ENCODE measurements around the gene UBL7. TPM values are rescaled to one million over a fixed set of nuclear protein-coding genes. Genes with fewer than 3 reads are reported as not detected.

Gene UBL7
- total and polyA plus RNA-seq, 3 experiments from 2014 or later, result 64.9 to 101 (median 67.7) TPM

DNA sequence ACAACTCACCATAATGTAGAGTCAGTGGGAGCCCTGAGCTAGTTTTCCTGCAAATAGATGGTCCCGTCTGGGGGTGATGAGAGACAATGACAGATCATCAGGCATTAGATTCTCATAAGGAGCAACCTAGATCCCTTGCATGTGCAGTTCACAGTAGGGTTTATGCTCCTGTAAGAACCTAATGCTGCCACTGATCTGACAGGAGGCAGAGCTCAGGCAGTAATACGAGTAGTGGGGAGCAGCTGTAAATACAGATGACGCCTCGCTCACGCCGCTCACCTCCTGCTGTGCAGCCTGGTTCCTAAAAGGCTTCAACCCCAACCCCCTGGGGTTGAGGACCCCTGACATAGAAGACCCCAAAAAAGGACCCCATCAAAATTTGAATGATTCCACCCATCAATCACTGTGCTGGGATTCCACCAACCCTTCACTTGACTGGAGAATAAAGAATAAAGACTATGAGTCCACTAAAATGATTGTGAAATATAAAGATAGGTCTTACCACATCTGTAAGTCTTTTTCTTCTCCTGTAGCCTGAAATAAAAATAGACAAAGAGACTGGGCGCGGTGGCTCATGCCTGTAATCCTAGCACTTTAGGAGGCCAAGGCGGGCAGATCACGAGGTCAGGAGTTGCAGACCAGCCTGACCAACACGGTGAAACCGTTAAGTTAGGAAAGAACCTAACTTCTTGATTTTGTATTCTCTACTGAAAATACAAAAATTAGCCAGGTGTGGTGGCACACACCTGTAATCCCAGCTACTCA, 9.9 kb upstream of the UBL7 start:
- Mint-ChIP-seq H3K27me3 (no peaks in the 10 kb centered on the region), H3K36me3 (peaks cover 0 to 62% (median 16%) of the 10 kb centered on the region in 3 donors), H3K27ac (no peak overlapping the region), H3K9me3 (no peaks in the 10 kb centered on the region), H3K4me3 (no peak overlapping the region), H3K4me1 (no peaks in the 10 kb centered on the region)
- ChIA-PET CTCF (interaction anchor here (0.7 kb wide), 1 partner anchor 13 kb away, joined by 4 read pairs; no protein-coding TSS in a partner anchor), POLR2A (no interaction called here)
- Histone ChIP-seq H3K27me3 (ENCODE audit: insufficient read depth, low read length, poor library complexity, severe bottlenecking) (no peaks in the 10 kb centered on the region), H3K9me3 (ENCODE audit: low read length) (no peaks in the 10 kb centered on the region), H3K4me3 (ENCODE audit: low read length) (no peak overlapping the region), H3K4me1 (ENCODE audit: insufficient read depth, low read length) (no peaks in the 10 kb centered on the region), H3K27ac (ENCODE audit: low read depth, low read length) (no peak overlapping the region), H3K36me3 (ENCODE audit: insufficient read depth, low read length) (no peaks in the 10 kb centered on the region)
- DNase-seq, result no peak

DNA sequence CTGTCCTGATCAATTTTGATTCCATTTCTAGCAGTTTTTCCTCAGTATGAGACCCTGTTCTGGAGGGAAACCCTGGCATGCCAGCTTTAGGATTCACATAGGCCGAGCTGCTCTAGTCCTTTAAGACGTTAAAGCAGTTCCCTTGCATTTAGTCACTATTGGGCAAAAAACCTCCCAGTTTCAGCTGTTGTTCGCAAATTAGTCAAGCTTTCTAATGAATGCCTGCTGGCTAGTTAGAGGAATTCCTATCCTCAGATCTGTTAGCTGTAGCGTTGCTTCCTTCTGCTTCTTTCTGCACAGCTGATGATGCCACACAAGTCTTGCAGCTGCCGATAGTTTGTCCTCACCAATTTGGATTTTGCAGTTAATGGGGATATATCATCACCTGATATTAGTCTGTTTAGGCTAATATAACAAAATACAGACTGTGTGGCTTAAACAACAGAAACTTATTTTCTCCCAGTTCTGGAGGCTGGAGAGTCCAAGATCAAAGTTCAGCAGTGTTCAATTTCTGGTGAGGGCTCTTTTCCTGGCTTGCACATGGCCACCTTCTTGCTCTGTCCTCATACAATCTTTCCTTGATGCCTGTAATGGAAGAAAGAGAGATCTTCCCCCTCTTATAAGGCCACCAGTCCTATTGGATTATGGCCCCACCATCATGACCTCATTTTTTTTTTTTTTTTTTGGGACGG, 7.5 kb upstream of the UBL7 start:
- no peak overlapping the region for H3K27ac ChIP-seq (ENCODE audit: low read depth, low read length)
- no peaks in the 10 kb centered on the region for H3K9me3 Mint-ChIP-seq
- H3K9me3 ChIP-seq (ENCODE audit: low read length), result no peaks in the 10 kb centered on the region
- no peak overlapping the region for H3K4me3 Mint-ChIP-seq
- no peaks in the 10 kb centered on the region for H3K36me3 ChIP-seq (ENCODE audit: insufficient read depth, low read length)
- no peak overlapping the region for H3K4me3 ChIP-seq (ENCODE audit: low read length)
- H3K36me3 Mint-ChIP-seq, result peaks cover 0 to 52% (median 11%) of the 10 kb centered on the region in 3 donors
- H3K4me1 ChIP-seq (ENCODE audit: insufficient read depth, low read length), result no peaks in the 10 kb centered on the region
- ChIA-PET POLR2A (no interaction called here), CTCF (interaction anchor here (0.7 kb wide), 1 partner anchor 12 kb away, joined by 3 read pairs; no protein-coding TSS in a partner anchor)
- no peak for DNase-seq
- peaks cover 8 to 19% (median 17%) of the 10 kb centered on the region in 3 donors for H3K4me1 Mint-ChIP-seq
- no peak overlapping the region for H3K27ac Mint-ChIP-seq
- no peaks in the 10 kb centered on the region for H3K27me3 ChIP-seq (ENCODE audit: insufficient read depth, low read length, poor library complexity, severe bottlenecking)
- no peaks in the 10 kb centered on the region for H3K27me3 Mint-ChIP-seq

GRCh38 chr15:74466570-74466969, 5.6 kb upstream of the UBL7 start:
- Mint-ChIP-seq H3K4me1 (peaks cover 22 to 38% (median 34%) of the 10 kb centered on the region in 3 donors), H3K9me3 (no peaks in the 10 kb centered on the region)

GRCh38 chr15:74464897-74465296, 3.9 kb upstream of the UBL7 start:
- Histone ChIP-seq H3K27me3 (ENCODE audit: insufficient read depth, low read length, poor library complexity, severe bottlenecking) (no peaks in the 10 kb centered on the region), H3K36me3 (ENCODE audit: insufficient read depth, low read length) (no peaks in the 10 kb centered on the region), H3K4me1 (ENCODE audit: insufficient read depth, low read length) (peaks cover 14% of the 10 kb centered on the region), H3K9me3 (ENCODE audit: low read length) (no peaks in the 10 kb centered on the region), H3K4me3 (ENCODE audit: low read length) (no peak overlapping the region), H3K27ac (ENCODE audit: low read depth, low read length) (no peak overlapping the region)
- Mint-ChIP-seq H3K9me3 (no peaks in the 10 kb centered on the region), H3K4me3 (peak overlapping the region in 1 of 7 donors; percentile 69), H3K4me1 (peaks cover 34 to 51% (median 47%) of the 10 kb centered on the region in 3 donors), H3K36me3 (peaks cover 0 to 39% (median 2%) of the 10 kb centered on the region in 3 donors), H3K27me3 (no peaks in the 10 kb centered on the region), H3K27ac (no peak overlapping the region)
- DNase-seq, result no peak
- ChIA-PET POLR2A (no interaction called here), CTCF (no interaction called here)

More at GRCh38 chr15:74466570-74466969, 5.6 kb upstream of the UBL7 start:
- ChIA-PET POLR2A (no interaction called here), CTCF (no interaction called here)
- Histone ChIP-seq H3K9me3 (ENCODE audit: low read length) (no peaks in the 10 kb centered on the region), H3K36me3 (ENCODE audit: insufficient read depth, low read length) (no peaks in the 10 kb centered on the region), H3K27ac (ENCODE audit: low read depth, low read length) (no peak overlapping the region), H3K27me3 (ENCODE audit: insufficient read depth, low read length, poor library complexity, severe bottlenecking) (no peaks in the 10 kb centered on the region), H3K4me1 (ENCODE audit: insufficient read depth, low read length) (peaks cover 5% of the 10 kb centered on the region), H3K4me3 (ENCODE audit: low read length) (no peak overlapping the region)
- H3K36me3 Mint-ChIP-seq, result peaks cover 0 to 37% (median 4%) of the 10 kb centered on the region in 3 donors
- DNase-seq, result no peak
- H3K4me3 Mint-ChIP-seq, result no peak overlapping the region
- no peaks in the 10 kb centered on the region for H3K27me3 Mint-ChIP-seq
- no peak overlapping the region for H3K27ac Mint-ChIP-seq

- Mint-ChIP-seq H3K27ac (peak overlapping the region in 3 of 8 donors; percentile 27 to 77 (median 43)), H3K27me3 (no peaks in the 10 kb centered on the region), H3K9me3 (no peaks in the 10 kb centered on the region), H3K4me3 (peak overlapping the region in 1 of 7 donors; percentile 69), H3K36me3 (peaks cover 0 to 34% (median 2%) of the 10 kb centered on the region in 3 donors), H3K4me1 (peaks cover 34 to 51% (median 47%) of the 10 kb centered on the region in 3 donors)
- no peak overlapping the region for H3K4me3 ChIP-seq (ENCODE audit: low read length)
- H3K4me1 ChIP-seq (ENCODE audit: insufficient read depth, low read length), result peaks cover 17% of the 10 kb centered on the region
- no peak for DNase-seq
- CTCF ChIA-PET, result no interaction called here
- POLR2A ChIA-PET, result no interaction called here
- no peaks in the 10 kb centered on the region for H3K36me3 ChIP-seq (ENCODE audit: insufficient read depth, low read length)
- no peaks in the 10 kb centered on the region for H3K27me3 ChIP-seq (ENCODE audit: insufficient read depth, low read length, poor library complexity, severe bottlenecking)
- H3K9me3 ChIP-seq (ENCODE audit: low read length), result no peaks in the 10 kb centered on the region
- H3K27ac ChIP-seq (ENCODE audit: low read depth, low read length), result no peak overlapping the region
Measured at GRCh38 chr15:74464216-74464615, 3.3 kb upstream of the UBL7 start.

GRCh38 chr15:74463634-74464033, 2.7 kb upstream of the UBL7 start:
- Histone ChIP-seq H3K27me3 (ENCODE audit: insufficient read depth, low read length, poor library complexity, severe bottlenecking) (no peaks in the 10 kb centered on the region), H3K9me3 (ENCODE audit: low read length) (no peaks in the 10 kb centered on the region), H3K4me3 (ENCODE audit: low read length) (no peak overlapping the region), H3K4me1 (ENCODE audit: insufficient read depth, low read length) (peaks cover 17% of the 10 kb centered on the region), H3K36me3 (ENCODE audit: insufficient read depth, low read length) (no peaks in the 10 kb centered on the region), H3K27ac (ENCODE audit: low read depth, low read length) (no peak overlapping the region)
- no peaks in the 10 kb centered on the region for H3K9me3 Mint-ChIP-seq
- CTCF ChIA-PET, result no interaction called here
- peaks cover 37 to 57% (median 53%) of the 10 kb centered on the region in 3 donors for H3K4me1 Mint-ChIP-seq
- H3K27ac Mint-ChIP-seq, result no peak overlapping the region
- peaks cover 0 to 33% (median 2%) of the 10 kb centered on the region in 3 donors for H3K36me3 Mint-ChIP-seq
- H3K4me3 Mint-ChIP-seq, result peak overlapping the region in 1 of 7 donors; percentile 62
- DNase-seq, result no peak
- POLR2A ChIA-PET, result no interaction called here
- H3K27me3 Mint-ChIP-seq, result no peaks in the 10 kb centered on the region

- Mint-ChIP-seq H3K27ac (peak overlapping the region; percentile 69 to 98 (median 88)), H3K36me3 (peaks cover 0 to 36% (median 5%) of the 10 kb centered on the region in 3 donors), H3K4me1 (peaks cover 40 to 65% (median 59%) of the 10 kb centered on the region in 3 donors), H3K27me3 (no peaks in the 10 kb centered on the region), H3K4me3 (peak overlapping the region; percentile 91 to 96 (median 94)), H3K9me3 (no peaks in the 10 kb centered on the region)
- no peak for DNase-seq
- peak overlapping the region; percentile 87 for H3K4me3 ChIP-seq (ENCODE audit: low read length)
- H3K27me3 ChIP-seq (ENCODE audit: insufficient read depth, low read length, poor library complexity, severe bottlenecking), result no peaks in the 10 kb centered on the region
- H3K36me3 ChIP-seq (ENCODE audit: insufficient read depth, low read length), result peaks cover 4% of the 10 kb centered on the region
- no peaks in the 10 kb centered on the region for H3K9me3 ChIP-seq (ENCODE audit: low read length)
- H3K4me1 ChIP-seq (ENCODE audit: insufficient read depth, low read length), result peaks cover 17% of the 10 kb centered on the region
- CTCF ChIA-PET, result interaction anchor here (0.9 to 2.5 kb wide), 4 partner anchors 22 to 169 kb away, joined by 3 to 10 read pairs (median 5); no protein-coding TSS in a partner anchor
- POLR2A ChIA-PET, result interaction anchor here (2.0 kb wide), 1 partner anchor 87 kb away, joined by 13 read pairs; no protein-coding TSS in a partner anchor
- peak overlapping the region; percentile 81 for H3K27ac ChIP-seq (ENCODE audit: low read depth, low read length)
Measured at GRCh38 chr15:74461847-74462511, 1.0 kb upstream of the UBL7 start.
